PC-9 (cell line): ENCODE results near the gene KRTAP10-5. TPM values are rescaled to one million over a fixed set of nuclear protein-coding genes. Genes with fewer than 3 reads are reported as not detected.

Source experiments
- BruUV-seq: library from RNA; stranded (reverse); fragments of 400-500 nt; replicated peaks from 2 replicates; lab custom pipeline; 2021; lab: Mats Ljungman, UMichigan
- CTCF ChIA-PET: fragments of 300-600 bp; sonication (Branson Sonifier 250); formaldehyde crosslinking; loops from one replicate; lab custom pipeline; 2022; ENCODE audit warnings: antibody characterized with exemption; lab: Charles Lee
- POLR2A ChIA-PET: fragments of 300-600 bp; sonication (Branson Sonifier 250); formaldehyde crosslinking; loops from one replicate; lab custom pipeline; 2022; ENCODE audit warnings: antibody characterized with exemption; ENCODE audit not compliant: unreplicated experiment; lab: Charles Lee
- DNase-seq, 2 experiments: peaks; one replicate each; pipeline versions ENCODE4 v3.0.0 to v3.0.0-alpha.2; 2015 to 2022; ENCODE audit warnings: mixed read lengths in 1 of 2
- H2AFZ ChIP-seq: fragments of 200-600 bp; sonication (generic); 2 replicates; pipeline ENCODE4 v1.8.1; 2017; ENCODE audit warnings: antibody characterized with exemption
- H3F3A ChIP-seq: fragments of 200-600 bp; sonication (generic); 2 replicates; pipeline ENCODE4 v1.8.1; 2017; ENCODE audit warnings: antibody characterized with exemption, mild to moderate bottlenecking, low read depth; ENCODE audit not compliant: insufficient read depth
- H3K27ac ChIP-seq: fragments of 200-600 bp; sonication (generic); 2 replicates; pipeline ENCODE4 v1.6.1; 2016; ENCODE audit warnings: mixed run types
- H3K27me3 ChIP-seq: fragments of 200-600 bp; sonication (generic); 2 replicates; pipeline ENCODE4 v1.6.1; 2016; ENCODE audit warnings: low read depth, mixed run types; ENCODE audit not compliant: insufficient read depth
- H3K36me3 ChIP-seq: fragments of 200-600 bp; sonication (generic); 2 replicates; pipeline ENCODE4 v1.6.1; 2016; ENCODE audit warnings: low read depth, mixed run types
- H3K4me1 ChIP-seq: fragments of 200-600 bp; sonication (generic); replicated peaks from 2 replicates; pipeline ENCODE4 v1.6.1; 2016; ENCODE audit warnings: mixed run types; ENCODE audit not compliant: insufficient read depth
- H3K4me2 ChIP-seq: fragments of 200-600 bp; sonication (generic); 2 replicates; pipeline ENCODE4 v1.6.1; 2017; ENCODE audit warnings: mixed run types
- H3K4me3 ChIP-seq: fragments of 200-600 bp; sonication (generic); 2 replicates; pipeline ENCODE4 v1.6.1; 2016; ENCODE audit warnings: mixed run types
- H3K79me2 ChIP-seq: fragments of 200-600 bp; sonication (generic); 2 replicates; pipeline ENCODE4 v1.6.1; 2017; ENCODE audit warnings: low read depth, mixed run types
- H3K9me2 ChIP-seq: fragments of 200-600 bp; sonication (generic); 2 replicates; pipeline ENCODE4 v1.8.1; 2017; ENCODE audit warnings: mild to moderate bottlenecking; ENCODE audit not compliant: insufficient read depth
- H3K9me3 ChIP-seq: fragments of 200-600 bp; sonication (generic); 2 replicates; pipeline ENCODE4 v1.8.1; 2016; ENCODE audit warnings: low read depth; ENCODE audit not compliant: insufficient read depth
- H4K20me1 ChIP-seq: fragments of 200-600 bp; sonication (generic); 2 replicates; pipeline ENCODE4 v1.8.1; 2017; ENCODE audit not compliant: insufficient read depth
- EZH2 ChIP-seq: fragments of 200-600 bp; sonication (generic); IDR thresholded peaks from 2 replicates; pipeline ENCODE4 v1.8.0; 2017; ENCODE audit warnings: antibody characterized with exemption, low read depth
- intact Hi-C: fragments of 100-400 bp; cut with micrococcal nuclease; formaldehyde crosslinking; loops from one replicate; pipeline ENCODE4 v1.10.0; 2022; ENCODE audit not compliant: unreplicated experiment
- total RNA-seq: library from RNA; stranded (reverse); gene quantifications from 2 replicates; pipeline ENCODE4 v1.2.3, GENCODE V29; 2021
- TF ChIP-seq, protein P1 (sequence below): fragments of 200-600 bp; sonication (generic); conservative IDR thresholded peaks from 2 replicates; pipeline ENCODE4 v1.6.1; 2017; ENCODE audit warnings: mixed run types, antibody characterized with exemption, mild to moderate bottlenecking, moderate library complexity

Gene KRTAP10-5
- total RNA-seq, 1 experiment from 2014 or later, result not detected

DNA sequence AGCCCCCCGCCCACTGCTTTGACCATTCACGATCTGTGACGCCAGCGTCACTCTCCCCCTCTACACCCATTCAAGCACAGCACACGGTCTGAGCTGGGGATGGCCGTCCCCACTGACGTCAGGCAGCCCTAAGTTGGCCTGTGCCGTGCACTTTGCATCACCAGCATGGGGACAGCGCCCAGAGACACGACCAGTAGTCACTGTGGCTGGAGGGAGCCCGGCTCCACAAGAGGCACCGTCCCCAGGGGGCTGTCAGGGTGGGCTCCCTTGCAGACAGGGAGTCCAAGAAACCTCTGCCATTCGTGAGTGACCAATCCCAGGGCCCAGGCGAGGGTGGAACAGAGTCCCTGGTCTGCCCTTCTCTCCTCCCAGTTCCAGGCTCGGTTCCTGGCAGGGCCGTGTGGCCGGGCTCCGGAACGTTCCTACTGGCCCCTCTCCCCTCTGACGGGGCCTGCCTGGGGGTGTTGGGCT is 33.8 kb upstream of the KRTAP10-5 start:
- no peaks in the 10 kb centered on the region for H3F3A ChIP-seq
- H3K4me2 ChIP-seq, result no peak overlapping the region
- BruUV-seq, result no TSS peak
- H3K79me2 ChIP-seq, result no peaks in the 10 kb centered on the region
- no peak for DNase-seq
- CTCF ChIA-PET, result no interaction called here
- POLR2A ChIA-PET, result no interaction called here
- H3K4me1 ChIP-seq, result no peaks in the 10 kb centered on the region
- no peaks in the 10 kb centered on the region for H3K9me2 ChIP-seq
- H3K4me3 ChIP-seq, result no peak overlapping the region
- no peak overlapping the region for H3K27ac ChIP-seq
- H4K20me1 ChIP-seq, result no peaks in the 10 kb centered on the region
- H3K9me3 ChIP-seq, result no peaks in the 10 kb centered on the region
- no peaks in the 10 kb centered on the region for H3K36me3 ChIP-seq
- TF ChIP-seq, protein P1, sequence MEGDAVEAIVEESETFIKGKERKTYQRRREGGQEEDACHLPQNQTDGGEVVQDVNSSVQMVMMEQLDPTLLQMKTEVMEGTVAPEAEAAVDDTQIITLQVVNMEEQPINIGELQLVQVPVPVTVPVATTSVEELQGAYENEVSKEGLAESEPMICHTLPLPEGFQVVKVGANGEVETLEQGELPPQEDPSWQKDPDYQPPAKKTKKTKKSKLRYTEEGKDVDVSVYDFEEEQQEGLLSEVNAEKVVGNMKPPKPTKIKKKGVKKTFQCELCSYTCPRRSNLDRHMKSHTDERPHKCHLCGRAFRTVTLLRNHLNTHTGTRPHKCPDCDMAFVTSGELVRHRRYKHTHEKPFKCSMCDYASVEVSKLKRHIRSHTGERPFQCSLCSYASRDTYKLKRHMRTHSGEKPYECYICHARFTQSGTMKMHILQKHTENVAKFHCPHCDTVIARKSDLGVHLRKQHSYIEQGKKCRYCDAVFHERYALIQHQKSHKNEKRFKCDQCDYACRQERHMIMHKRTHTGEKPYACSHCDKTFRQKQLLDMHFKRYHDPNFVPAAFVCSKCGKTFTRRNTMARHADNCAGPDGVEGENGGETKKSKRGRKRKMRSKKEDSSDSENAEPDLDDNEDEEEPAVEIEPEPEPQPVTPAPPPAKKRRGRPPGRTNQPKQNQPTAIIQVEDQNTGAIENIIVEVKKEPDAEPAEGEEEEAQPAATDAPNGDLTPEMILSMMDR, result no peak
- TF ChIP-seq EZH2, result no peak
- intact Hi-C loops, result no loop called here
- H2AFZ ChIP-seq, result no peak overlapping the region
- H3K27me3 ChIP-seq, result peaks cover 42% of the 10 kb centered on the region

DNA sequence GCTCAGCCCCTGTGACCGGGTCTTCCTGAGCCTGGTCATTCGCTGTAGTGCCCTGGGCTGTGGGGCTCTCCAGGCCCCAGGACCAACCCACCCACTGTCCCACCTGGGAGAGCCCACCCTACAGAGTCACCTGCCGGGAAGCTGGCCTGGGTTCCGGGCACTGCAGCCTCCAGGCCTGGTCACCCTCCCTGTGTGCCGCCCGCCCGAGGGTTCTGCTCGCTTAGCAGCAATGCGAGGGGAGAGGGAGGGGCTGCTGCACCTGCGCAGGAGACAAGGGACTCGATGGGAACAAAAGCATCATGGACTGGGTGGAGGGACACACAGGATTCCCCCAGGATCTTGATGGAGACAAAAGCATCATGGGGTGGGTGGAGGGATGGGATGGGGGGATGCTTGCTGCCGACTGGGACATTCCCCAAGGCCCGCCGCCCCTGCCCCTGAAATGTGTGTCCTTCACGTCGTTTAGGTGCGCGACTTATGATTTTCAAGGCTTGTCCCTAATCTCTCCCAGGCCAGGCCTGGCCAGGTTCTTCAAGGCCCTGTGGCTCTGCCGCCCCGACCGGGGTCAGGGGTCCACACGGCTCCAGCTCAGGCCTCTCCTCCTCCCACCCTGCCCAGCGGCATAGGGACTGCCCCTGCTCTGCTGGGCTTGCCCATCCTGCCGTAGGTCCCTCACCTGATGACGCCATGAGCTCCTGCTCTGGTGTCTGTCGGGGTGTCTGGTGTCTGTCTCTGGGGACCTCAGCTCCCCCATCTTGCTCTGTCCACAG is 33.2 kb upstream of the KRTAP10-5 start:
- H3K9me2 ChIP-seq, result no peaks in the 10 kb centered on the region
- H3K36me3 ChIP-seq, result no peaks in the 10 kb centered on the region
- H4K20me1 ChIP-seq, result no peaks in the 10 kb centered on the region
- H3K27me3 ChIP-seq, result peaks cover 42% of the 10 kb centered on the region
- intact Hi-C loops, result no loop called here
- POLR2A ChIA-PET, result no interaction called here
- H3K4me2 ChIP-seq, result no peak overlapping the region
- H3K4me3 ChIP-seq, result no peak overlapping the region
- no peaks in the 10 kb centered on the region for H3F3A ChIP-seq
- H3K79me2 ChIP-seq, result no peaks in the 10 kb centered on the region
- DNase-seq, result no peak
- H3K4me1 ChIP-seq, result no peaks in the 10 kb centered on the region
- H3K9me3 ChIP-seq, result no peaks in the 10 kb centered on the region
- TF ChIP-seq EZH2, result no peak
- TF ChIP-seq, protein P1, result no peak
- H2AFZ ChIP-seq, result no peak overlapping the region
- no TSS peak for BruUV-seq
- CTCF ChIA-PET, result no interaction called here
- no peak overlapping the region for H3K27ac ChIP-seq

DNA sequence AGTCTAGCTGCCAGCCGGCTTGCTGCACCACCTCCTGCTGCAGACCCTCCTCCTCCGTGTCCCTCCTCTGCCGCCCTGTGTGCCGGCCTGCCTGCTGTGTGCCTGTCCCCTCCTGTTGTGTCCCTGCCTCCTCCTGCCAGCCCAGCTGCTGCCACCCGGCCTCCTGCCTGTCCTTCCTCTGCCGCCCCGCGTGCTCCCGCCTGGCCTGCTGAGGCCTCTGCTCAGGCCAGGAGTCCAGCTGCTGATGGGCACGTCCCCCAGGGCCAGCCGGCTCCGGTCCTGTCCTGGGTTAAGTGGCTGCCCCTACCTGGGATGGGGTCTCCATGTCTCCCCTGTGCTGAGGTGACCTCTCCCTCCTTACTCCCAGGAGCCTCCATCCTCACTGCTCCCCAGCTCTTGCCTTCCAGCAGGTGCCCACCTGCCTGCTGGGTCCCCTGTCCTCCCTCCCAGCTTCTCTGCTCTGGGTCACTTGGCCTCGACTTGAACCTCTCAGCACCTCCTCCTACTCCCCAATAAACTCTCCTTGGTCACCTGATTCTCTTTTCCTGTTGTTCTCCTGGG is 32.3 kb upstream of the KRTAP10-5 start:
- H3K9me2 ChIP-seq, result no peaks in the 10 kb centered on the region
- no peak overlapping the region for H3K27ac ChIP-seq
- H3K27me3 ChIP-seq, result peaks cover 45% of the 10 kb centered on the region
- TF ChIP-seq, protein P1, result no peak
- no peak for TF ChIP-seq EZH2
- H3K9me3 ChIP-seq, result no peaks in the 10 kb centered on the region
- no peak overlapping the region for H2AFZ ChIP-seq
- no TSS peak for BruUV-seq
- ChIA-PET POLR2A (no interaction called here), CTCF (no interaction called here)
- H3K79me2 ChIP-seq, result no peaks in the 10 kb centered on the region
- intact Hi-C loops, result no loop called here
- no peaks in the 10 kb centered on the region for H3K36me3 ChIP-seq
- no peaks in the 10 kb centered on the region for H3K4me1 ChIP-seq
- H4K20me1 ChIP-seq, result no peaks in the 10 kb centered on the region
- H3K4me2 ChIP-seq, result no peak overlapping the region
- no peak for DNase-seq
- no peak overlapping the region for H3K4me3 ChIP-seq
- no peaks in the 10 kb centered on the region for H3F3A ChIP-seq
